Upper lobe of right lung (tissue), 1 donor: ENCODE measurements around the gene PPARA. TPM values are rescaled to one million over a fixed set of nuclear protein-coding genes. Genes with fewer than 3 reads are reported as not detected.

ENCODE experiments used
- ATAC-seq: fragments of 200-7000 bp; cut with Tn5 transposase; one replicate; pipeline ENCODE4 v1.9.1; 2020; ENCODE audit warnings: mild to moderate bottlenecking, moderate library complexity
- DNase-seq: peaks from one replicate; pipeline ENCODE4 v3.0.0-alpha.2; 2020
- H3K27ac ChIP-seq: fragments of 200-600 bp; one replicate; pipeline ENCODE4 v1.8.0; 2022
- H3K27me3 ChIP-seq: fragments of 200-600 bp; one replicate; pipeline ENCODE4 v1.8.0; 2022; ENCODE audit warnings: mild to moderate bottlenecking
- H3K36me3 ChIP-seq: fragments of 200-600 bp; one replicate; pipeline ENCODE4 v1.8.0; 2022
- H3K4me1 ChIP-seq: fragments of 200-600 bp; one replicate; pipeline ENCODE4 v1.8.0; 2022
- H3K4me3 ChIP-seq: fragments of 200-600 bp; one replicate; pipeline ENCODE4 v1.8.0; 2022; ENCODE audit warnings: mild to moderate bottlenecking
- H3K9me3 ChIP-seq: fragments of 200-600 bp; one replicate; pipeline ENCODE4 v1.8.0; 2022
- CTCF ChIP-seq: fragments of 200-600 bp; IDR thresholded peaks from one replicate; pipeline ENCODE4 v1.8.0; 2022; ENCODE audit warnings: antibody characterized with exemption
- intact Hi-C: fragments of 100-400 bp; cut with DNase I; formaldehyde crosslinking; loops from one replicate; pipeline ENCODE4 v1.11.0; 2022
- total RNA-seq: library from RNA; stranded (reverse); fragmentation: NEBNext Ultra II Directional; extraction: Animal tissue kit (Norgen Biotek cat#: 25700); gene quantifications from one replicate; pipeline ENCODE4 v1.2.1, GENCODE V29; 2021
- donor health status: DM: no; HTN: yes; CAD: no; lungs with severe emphysema.

The PPARA gene
- total RNA-seq, 1 donor from 2014 or later, result 18.4 TPM

- H3K27me3 ChIP-seq, result no peaks in the 10 kb centered on the region
- TF ChIP-seq CTCF, result no peak
- H3K36me3 ChIP-seq, result peaks cover 24% of the 10 kb centered on the region
- no peaks in the 10 kb centered on the region for H3K9me3 ChIP-seq
- peak overlapping the region; percentile 45 for H3K27ac ChIP-seq
- no peak for ATAC-seq
- H3K4me1 ChIP-seq, result peaks cover 23% of the 10 kb centered on the region
- intact Hi-C loops, result loop anchor here (2.0 kb wide), 1 partner anchor 111 kb away; no protein-coding TSS in a partner anchor
- DNase-seq, result no peak
- no peak overlapping the region for H3K4me3 ChIP-seq
Measured at GRCh38 chr22:46115755-46116490, 34.4 kb upstream of the PPARA start.

- peaks cover 20% of the 10 kb centered on the region for H3K36me3 ChIP-seq
- ATAC-seq, result peak; percentile 90
- no peaks in the 10 kb centered on the region for H3K9me3 ChIP-seq
- intact Hi-C loops, result loop anchor here (2.0 kb wide), 1 partner anchor 112 kb away; no protein-coding TSS in a partner anchor
- H3K27ac ChIP-seq, result peak overlapping the region; percentile 66
- peak; percentile 69 for TF ChIP-seq CTCF
- no peak overlapping the region for H3K4me3 ChIP-seq
- peaks cover 20% of the 10 kb centered on the region for H3K4me1 ChIP-seq
- peak; percentile 97 for DNase-seq
- no peaks in the 10 kb centered on the region for H3K27me3 ChIP-seq
Measured at GRCh38 chr22:46116491-46116958, 33.8 kb upstream of the PPARA start.

- no peak overlapping the region for H3K4me3 ChIP-seq
- H3K27me3 ChIP-seq, result no peaks in the 10 kb centered on the region
- peak overlapping the region; percentile 66 for H3K27ac ChIP-seq
- H3K4me1 ChIP-seq, result peaks cover 22% of the 10 kb centered on the region
- TF ChIP-seq CTCF, result no peak
- DNase-seq (no peak), ATAC-seq (no peak)
- no peaks in the 10 kb centered on the region for H3K9me3 ChIP-seq
- intact Hi-C loops, result loop anchor here (2.0 kb wide), 1 partner anchor 113 kb away; no protein-coding TSS in a partner anchor
- H3K36me3 ChIP-seq, result peaks cover 11% of the 10 kb centered on the region
Measured at GRCh38 chr22:46117206-46118199, 32.8 kb upstream of the PPARA start.

- intact Hi-C loops, result no loop called here
- H3K4me3 ChIP-seq, result no peak overlapping the region
- no peak for TF ChIP-seq CTCF
- no peaks in the 10 kb centered on the region for H3K36me3 ChIP-seq
- H3K4me1 ChIP-seq, result peaks cover 20% of the 10 kb centered on the region
- DNase-seq (no peak), ATAC-seq (no peak)
- H3K27ac ChIP-seq, result no peak overlapping the region
- no peaks in the 10 kb centered on the region for H3K27me3 ChIP-seq
- no peaks in the 10 kb centered on the region for H3K9me3 ChIP-seq
Measured at GRCh38 chr22:46119093-46119728, 31.1 kb upstream of the PPARA start.

GRCh38 chr22:46119729-46120419 is 30.5 kb upstream of the PPARA start:
- peaks cover 16% of the 10 kb centered on the region for H3K4me1 ChIP-seq
- no peak overlapping the region for H3K4me3 ChIP-seq
- H3K36me3 ChIP-seq, result no peaks in the 10 kb centered on the region
- TF ChIP-seq CTCF, result no peak
- no peaks in the 10 kb centered on the region for H3K9me3 ChIP-seq
- intact Hi-C loops, result loop anchor here (10.0 kb wide), 2 partner anchors 195 to 415 kb away; partner anchors contain the start of gene CELSR1
- H3K27me3 ChIP-seq, result no peaks in the 10 kb centered on the region
- DNase-seq (no peak), ATAC-seq (no peak)
- H3K27ac ChIP-seq, result no peak overlapping the region
